NCI-H345 treated with DMSO at 0.1 percent for 48 hours (cell line): ENCODE measurements around the gene SORCS2.

ENCODE experiments used
- DNase-seq: peaks from one replicate; lab custom pipeline; 2025; ENCODE audit not compliant: unreplicated experiment; lab: John Stamatoyannopoulos, UW

Gene SORCS2

DNA sequence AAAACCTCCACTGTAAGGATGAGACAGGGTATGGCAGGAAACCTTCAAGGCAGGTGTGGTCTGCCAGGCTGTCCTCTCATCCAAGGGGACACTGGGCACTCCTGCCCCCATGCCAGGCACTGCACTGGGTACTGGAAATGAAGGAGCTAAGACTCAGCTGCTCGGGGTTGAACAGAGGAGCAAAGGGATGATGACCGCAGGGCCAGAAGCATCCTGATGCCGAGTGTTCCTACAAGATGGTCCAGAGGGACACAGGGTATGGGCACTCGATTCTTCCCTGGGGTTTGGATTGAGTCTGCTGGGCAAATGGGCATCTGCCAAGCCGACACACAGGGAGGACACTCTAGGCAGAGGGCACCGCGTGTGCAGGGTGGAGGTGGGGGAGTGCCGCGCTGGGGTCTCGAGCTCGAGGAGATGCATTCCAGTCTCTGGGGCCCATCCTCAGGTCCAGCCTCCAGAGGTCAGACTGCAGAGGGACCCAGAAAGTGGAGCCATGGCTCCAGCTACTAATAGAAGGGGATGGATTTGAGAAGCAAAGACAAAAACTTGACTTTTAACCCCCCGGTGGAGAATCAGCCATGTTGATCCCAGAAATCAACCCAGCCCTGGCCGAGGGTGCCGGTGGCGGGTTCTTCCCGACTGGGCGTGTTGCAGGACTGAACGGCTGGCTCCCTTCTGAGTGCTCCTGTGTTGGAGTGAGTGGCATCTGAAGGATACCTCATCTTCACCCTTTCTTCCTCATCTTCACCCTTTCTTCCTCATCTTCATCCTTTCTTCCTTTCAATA lies 500.3 kb downstream of the SORCS2 start:
- DNase-seq: no peak

DNA sequence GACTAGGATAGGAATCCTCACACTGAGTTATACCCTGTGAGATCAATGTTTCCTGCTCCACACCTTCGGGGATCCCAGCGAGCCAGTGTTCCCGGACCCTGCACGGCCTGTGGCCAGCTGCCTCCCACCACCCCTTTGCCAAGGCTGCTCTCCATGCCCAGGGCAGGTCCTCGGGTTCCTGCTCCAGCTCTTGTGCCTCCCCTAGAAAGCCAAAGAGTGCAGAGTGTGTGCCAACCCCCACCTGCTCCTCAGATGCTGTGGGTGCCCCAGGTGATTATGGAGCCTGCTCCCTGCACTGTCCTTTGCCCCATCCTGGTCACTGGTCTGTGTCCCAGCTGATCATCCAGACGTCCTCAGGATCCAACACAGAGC lies 500.9 kb downstream of the SORCS2 start:
- no peak for DNase-seq

DNA sequence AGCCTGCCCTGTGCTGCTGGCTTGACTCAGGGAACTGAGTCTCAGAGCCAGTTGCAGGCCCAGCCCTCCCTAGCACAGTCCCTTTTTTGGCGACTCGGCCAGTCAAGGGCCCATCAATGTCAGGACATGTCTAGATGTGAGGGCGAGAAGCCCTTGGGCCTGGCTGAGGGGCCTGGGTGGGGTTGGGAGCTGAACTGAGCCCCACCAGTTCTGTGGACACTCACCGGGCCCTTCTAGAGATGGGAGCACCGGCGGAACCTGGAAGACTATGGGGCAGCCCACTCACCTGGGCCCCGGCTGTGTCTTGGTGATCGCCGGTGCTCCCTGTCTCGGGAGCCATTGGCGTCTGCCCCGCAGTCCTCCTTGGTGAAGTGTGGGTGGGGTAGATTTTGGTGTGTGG lies 501.4 kb downstream of the SORCS2 start:
- no peak for DNase-seq

DNA sequence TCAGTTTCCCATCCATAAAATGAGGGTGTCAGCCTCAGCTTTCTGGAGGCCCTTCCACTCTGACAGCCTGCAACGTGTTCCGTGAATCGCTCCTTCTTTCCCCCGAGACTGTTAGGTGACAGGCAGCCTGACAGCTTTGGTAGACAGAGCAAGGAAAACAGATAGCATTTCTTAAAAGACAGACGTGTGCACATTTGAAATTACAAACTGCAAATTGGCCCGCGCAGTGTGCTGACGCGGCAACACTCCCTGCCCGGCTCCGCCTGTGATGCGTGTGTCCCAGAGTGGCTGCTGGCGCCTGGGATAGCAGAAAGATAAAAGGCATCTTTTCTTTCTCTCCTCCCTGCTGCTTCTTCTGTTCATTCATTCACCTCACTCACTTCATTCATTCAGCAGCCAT lies 502.0 kb downstream of the SORCS2 start:
- DNase-seq: no peak

DNA sequence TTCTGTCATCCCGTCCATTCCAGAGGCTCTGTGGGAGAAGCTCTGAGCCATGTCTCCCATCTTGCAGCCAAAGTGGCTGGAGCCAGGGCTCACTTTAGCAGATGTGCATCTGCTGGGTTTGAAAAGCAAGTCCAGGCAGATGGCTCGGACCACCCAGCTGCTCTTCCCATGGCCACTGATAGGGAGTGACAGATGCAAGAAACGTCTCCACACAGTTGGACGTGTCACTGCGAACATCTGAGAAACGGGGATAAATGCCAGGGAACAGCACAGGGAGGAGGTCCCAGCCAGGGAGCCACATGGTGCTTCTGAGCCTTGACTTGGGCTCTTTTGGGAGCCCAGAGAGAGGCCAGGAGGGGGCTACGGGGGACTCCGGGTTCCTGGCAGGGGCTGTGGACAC lies 505.0 kb downstream of the SORCS2 start:
- no peak for DNase-seq

DNA sequence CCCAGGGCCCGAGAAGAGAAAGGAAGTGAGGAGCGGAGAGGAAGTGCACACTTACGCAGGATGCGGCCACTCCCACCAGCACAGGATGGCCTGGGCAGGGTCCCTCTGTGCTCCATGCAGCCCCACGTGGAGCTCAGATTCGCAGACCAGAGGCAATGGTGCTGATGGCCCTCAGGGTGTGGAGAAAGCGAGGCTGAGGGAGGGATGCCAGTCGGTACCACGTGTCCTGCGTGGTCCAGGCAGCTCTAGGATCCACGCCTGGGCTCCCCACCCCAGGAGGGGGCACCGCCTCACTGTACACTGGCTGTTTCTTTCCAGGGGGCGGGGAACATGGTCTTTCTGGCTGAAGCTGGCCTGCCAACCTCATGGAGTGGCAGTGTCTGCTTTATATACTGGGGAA lies 505.5 kb downstream of the SORCS2 start:
- DNase-seq: no peak

DNA sequence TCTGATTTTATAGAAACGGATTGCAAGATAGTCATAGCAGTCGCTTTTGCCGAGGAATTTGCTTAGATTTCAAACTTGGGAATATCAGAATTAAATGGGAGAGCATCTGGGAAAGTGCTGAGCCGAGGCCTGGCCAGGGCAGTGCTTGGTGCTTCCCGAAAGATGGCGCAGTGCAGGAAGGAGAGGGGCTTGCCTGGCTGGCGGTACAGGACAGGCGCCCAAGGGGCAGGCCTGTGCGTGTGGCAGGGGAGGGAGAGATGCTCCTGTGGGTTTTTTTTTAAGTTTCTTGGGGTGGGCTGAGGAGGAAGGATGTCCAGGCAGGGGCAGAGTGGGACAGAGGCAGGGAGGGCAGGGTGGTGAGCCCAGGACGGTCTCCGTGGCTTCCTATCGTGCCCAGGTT lies 506.2 kb downstream of the SORCS2 start:
- DNase-seq: no peak

DNA sequence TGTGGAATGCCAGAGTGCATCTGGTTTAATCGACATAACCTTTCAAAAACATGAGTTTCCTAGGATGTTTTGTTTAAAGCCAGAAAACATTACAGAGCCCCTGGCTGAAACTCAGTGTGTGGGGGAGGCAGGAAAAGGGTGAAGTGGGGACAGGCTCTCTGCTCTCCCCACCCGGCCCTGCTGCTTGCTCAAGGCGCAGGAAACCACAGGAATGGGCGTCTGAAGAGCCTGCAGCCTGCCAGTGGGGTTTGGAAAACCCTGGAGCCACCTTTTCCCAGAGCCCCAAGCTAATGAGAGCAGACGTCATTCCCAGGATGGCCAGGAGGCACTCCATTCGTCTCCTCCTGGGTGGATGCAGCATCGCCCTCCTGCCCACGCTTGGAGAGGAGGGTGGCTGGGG lies 506.7 kb downstream of the SORCS2 start:
- no peak for DNase-seq

DNA sequence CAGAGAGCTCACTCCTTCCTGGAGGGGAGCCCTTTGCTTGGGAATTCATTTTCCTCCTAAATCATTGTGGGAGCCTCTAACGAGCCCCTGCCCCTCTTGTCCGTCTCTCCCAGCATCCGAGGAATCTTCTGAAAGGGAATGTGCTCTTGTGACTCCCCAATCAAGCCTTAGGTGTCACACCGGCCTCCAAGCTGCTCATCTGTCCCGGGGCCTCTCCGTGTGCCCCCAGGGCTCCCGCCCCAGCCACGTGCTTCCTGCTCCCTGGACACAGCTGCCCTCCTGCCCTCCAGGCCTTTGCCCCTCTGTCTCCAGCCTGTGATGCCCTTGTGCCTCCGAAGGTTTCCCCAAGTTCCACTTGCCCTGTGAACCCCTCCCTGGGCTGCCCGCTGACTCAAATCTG lies 507.5 kb downstream of the SORCS2 start:
- no peak for DNase-seq

DNA sequence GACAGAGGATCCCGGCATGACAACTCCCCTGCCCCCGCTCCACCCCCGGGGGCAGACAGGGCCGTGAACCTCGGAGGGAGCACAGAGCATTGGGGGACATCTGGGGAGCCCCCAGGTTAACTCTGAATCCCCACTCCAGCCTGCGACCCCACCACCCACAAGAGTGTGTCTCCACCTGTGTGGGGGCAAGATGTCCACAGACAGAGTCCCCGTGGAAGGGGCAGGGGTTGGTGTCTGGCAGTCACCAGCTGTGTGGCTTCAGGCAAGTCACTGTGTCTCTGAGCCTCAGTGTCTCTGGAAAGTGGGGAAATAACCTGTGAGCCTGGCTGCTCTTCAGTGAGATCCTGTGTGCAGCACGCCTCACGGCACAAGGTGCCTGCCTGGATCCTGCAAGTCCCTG lies 508.3 kb downstream of the SORCS2 start:
- no peak for DNase-seq

DNA sequence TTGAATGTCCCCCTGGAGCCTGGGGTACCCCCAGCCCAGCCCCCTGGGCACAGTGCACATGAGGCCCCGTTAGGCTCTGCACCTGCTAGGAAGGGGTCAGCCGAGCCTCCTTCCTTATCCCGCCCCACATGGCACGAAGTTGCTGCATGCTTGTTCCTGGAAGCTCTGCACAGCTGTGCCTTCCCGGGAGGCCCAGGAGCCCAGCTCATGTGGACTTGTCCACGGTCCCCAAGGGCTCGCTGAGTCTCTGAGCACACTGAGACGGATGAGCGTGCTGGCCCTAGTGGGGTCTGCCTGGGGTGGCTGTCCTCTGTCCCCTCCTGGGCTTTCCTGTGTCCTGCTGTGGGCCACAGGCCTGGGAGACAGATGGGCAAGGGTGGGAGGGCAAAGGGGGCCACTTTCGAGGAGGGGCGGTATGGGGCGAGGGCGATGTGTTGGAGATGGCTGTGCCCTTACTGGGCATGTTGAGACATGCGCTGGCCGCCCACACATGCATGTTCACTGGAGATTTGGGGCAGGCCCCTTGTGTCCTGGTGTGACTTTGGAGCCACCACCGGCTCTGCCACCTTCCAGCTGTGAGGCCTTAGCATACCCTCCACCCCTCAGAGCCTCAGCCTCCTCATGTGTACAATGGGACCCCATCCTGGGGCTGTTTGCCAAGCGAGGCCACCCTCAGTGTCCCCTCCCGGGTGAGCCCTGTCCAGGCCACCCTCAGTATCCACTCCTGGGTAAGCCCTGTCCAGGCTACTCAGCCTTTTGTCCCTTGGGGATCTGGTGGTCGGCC lies 509.7 kb downstream of the SORCS2 start:
- DNase-seq: no peak

DNA sequence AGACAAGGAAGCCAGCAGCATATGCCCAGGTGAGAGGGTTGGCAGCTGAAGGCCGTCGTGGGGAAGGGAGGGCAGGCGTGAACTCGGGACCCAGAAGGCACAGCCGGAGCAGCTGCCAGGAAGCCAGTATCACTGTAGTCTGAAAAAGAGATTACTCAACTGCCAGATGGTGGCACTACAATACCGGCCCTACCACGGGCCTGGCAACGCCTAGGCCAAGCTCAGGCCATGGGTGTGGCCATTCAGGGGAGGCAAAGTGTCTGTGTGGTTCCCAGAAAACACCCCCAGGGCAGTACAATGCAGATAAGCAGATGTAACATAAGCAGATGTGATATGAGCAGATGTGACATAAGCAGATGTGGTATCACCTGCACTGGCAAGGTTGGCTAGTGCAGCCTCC lies 511.4 kb downstream of the SORCS2 start:
- DNase-seq: no peak

DNA sequence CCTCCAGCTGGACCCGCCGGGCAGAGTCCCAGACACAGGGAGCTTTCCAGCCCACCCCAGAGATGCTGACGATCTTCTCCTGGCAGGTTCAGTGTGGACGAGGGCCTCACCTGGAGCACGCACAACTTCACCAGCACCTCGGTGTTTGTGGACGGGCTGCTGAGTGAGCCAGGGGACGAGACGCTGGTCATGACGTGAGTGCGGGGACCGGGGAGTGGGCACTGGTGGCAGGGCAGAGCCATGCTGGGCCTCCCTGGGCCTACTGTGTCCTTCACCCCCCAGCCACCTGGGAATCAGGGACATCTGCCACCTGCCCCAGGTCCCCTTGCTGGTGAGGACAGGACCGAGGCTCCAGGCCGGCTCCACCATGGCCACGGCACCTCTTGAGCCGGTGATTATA lies 511.8 kb downstream of the SORCS2 start:
- DNase-seq: no peak

DNA sequence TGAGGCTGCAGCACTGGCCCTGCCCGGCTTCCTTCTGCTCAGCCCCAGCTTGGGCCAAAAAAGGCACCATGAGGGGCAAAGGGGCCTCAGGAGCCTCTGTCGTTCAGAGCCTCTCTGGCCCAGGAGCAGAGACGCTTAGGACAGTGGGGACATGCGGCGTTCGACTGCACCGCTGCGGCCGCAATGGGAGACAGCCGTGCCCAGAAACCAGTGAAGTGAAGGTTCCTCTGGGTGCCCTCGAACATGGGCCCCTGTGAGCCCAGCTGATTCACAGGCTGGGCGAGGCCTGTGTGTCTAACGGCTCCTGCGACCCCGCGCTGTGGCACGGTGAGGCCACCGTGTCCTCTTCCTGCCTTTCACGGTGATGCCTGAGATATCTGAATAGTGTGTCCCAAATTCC lies 512.3 kb downstream of the SORCS2 start:
- DNase-seq: no peak

DNA sequence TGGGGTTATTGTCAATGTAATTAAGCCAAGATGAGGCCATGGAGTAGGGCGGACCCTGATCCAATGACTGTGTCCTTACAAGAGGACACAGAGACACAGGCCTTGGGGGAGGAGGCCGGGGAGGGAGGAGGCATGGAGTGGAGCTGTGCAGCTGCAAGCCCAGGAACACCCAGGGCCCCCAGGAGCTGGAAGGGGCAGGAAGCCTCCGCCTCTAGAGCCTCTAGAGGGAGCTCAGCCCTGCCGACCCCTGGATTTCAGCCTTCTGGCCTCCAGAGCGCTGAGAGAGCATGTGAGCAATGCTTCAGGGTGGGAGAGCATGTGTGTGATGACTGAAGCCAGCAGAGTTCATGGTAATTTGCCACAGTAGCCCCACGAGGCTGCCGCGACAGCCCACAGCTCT lies 512.7 kb downstream of the SORCS2 start:
- DNase-seq: no peak

DNA sequence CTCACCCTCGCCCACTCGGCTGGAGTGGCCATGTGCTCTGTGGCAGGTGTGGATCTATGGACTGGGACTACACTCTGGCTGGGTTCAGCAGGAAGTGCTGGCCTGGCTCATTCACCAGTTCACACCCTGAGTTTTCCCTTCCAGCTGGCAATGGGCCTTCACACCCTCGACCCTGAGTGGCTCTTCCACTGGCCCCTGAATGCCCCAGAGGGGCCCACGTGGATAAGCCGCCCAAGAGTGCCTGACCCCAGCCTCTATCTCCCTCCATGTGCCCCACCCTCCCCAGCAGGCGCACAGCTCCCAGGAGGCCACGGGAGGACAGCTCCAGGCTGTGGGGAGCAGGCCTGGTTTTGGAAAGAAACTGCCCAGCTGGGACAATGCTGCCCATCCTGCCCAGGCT lies 513.3 kb downstream of the SORCS2 start:
- no peak for DNase-seq

DNA sequence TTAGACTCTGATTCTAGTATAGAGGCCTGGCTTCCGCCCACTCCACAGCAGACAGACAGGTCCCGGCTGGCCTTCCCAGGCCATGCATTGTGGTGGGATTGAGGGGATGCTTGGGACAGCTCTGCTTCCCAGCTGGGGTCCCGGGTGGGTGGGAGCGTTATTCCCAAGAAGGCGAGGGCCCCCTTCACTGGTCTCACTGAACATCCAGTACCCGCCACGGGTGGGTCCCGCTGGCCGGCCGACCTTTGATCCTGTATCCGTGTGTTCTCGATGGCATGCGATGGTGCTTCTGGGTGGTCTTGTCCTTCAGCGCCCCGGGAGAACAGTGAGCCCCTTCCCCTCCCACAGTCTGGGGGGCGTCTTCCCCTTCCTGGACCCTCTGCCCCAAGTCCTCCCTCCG lies 515.9 kb downstream of the SORCS2 start:
- no peak for DNase-seq

DNA sequence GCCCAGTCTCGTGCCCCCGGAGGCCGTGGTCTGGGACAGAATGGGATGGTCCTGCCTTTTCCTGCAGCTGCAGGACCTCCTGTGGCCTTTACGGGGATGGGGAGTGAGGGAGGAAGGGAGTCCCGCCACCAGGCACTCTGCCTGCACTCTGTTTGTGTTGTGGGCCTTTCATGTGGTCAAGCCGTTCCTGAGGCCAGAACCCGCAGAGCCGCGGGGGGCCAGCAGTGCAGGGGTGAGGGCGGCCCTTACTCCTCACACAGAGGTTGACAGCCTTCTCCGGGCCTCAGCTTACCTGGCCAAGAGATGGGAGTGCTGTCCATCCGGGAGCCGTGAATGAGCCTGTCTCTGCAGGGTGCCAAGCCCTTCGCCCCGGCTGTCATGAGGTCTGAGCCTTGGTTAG lies 516.6 kb downstream of the SORCS2 start:
- DNase-seq: no peak

DNA sequence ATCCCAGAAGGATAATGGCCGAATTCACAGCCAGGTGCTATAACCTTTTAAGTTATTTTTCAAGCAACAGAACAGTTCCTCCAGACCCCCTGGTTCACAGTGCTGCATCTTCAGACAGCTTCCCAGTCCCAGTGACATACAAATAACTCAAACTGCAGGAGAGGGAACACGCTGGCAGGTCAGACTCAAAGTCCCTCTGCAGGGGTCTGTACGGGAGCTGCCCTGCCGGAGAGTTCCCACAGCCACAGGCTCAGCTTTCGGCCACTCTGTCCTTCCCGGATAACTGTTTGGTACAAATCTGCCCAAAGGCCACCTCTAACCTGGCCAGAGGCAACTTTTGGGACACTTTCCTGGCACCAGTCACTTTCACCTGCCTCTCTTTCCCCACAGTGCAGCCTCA lies 517.1 kb downstream of the SORCS2 start:
- DNase-seq: no peak

DNA sequence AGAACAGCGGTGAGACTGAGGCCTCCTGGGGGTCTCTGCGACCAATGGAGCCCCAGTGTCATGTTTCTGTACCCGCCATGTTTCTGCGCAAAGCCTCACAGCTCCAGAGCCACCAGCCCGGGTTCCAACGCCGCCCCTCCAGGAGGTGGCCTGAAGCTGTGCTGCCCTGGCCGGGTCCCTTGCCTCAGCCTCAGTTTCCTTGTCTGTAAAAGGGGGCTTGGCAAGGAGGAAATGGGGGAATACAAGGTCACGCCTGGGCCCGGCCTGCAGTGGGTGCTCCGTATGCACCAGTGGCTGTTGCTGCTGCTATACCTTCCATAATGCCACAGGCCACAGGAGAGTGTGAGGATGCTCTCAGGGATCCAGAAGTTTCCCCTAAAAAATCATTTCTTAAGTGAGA lies 517.8 kb downstream of the SORCS2 start:
- no peak for DNase-seq

DNA sequence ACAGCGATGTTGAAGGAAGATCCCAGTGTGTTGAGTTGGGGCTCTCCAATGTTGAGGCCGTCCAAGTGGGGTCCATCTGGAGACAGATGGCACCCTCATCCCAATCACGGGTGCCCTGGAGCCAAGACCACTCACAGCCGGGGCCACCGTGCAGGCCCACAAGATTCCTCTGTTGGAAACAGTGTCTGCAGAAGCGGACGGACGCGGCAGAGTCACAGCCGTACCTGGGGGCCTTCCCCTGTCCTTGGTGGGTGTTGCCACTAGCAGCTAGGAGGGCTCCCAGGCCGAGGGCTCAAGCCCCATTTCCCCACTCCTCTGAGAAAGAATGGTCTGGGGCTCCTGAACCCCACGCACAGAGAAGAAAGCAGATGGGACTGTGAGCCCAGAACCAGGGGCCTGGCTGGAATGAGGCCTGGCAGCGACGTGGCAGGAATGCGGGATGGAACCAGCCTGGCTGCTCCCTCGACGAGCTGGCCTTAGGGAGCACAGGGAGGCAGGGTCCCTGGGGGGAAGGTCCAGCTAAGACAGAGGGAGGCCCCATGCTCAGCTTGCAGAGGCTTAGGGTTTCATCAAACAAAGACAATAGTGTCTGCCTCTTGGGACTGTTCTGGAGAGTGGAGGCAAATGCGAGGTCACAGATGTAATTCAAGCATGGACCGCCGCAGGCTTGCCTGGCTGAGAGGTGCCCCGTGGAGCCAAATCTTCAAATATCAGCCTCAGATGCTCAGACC lies 518.4 kb downstream of the SORCS2 start:
- no peak for DNase-seq

DNA sequence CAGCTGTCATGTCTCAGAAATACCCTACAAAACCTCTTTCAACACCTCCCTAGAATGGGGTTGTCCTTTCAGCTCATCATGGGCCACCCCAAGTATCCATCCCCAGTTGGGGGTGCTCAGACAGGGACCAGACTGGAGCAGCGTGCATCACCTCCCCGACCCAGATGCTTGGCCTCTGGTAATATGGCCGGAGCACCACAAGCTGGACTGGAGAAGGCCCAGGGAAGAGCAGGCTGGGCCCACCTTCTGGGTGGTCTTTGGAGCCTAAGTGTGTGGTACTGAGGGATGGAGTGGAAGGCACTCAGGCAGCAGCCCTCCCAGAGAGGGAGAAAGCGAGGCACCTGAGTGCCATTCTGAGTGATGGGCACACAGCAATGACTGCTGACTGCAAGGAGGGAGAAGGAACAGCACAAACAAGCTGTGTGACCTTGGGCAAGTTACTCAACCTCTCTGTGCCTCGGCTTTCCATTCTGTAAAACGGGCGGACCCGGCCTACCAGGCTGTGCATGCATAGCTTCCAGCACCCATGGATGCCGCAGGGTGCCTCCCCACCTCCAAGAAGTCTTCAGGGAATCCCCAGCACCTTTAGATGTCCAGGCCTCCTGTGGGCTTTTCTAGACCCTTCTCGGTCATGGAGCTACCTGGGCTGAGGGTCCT lies 519.1 kb downstream of the SORCS2 start:
- DNase-seq: no peak
